ENCODE measurements around the gene LNX1. TPM values are rescaled to one million over a fixed set of nuclear protein-coding genes. Genes with fewer than 3 reads are reported as not detected.

LNX1 gene
- total and polyA plus RNA-seq, 9 of the 15 experiments (the other 6 are each of a cell fraction or from before 2014, with no cell fraction given), result 0.40 to 3.6 (median 2.2) TPM

- H3K9ac ChIP-seq (ENCODE audit: insufficient read depth in 1 of 2, low read depth in 2 of 2, low read length in 2 of 2), result no peak overlapping the region
- no peak overlapping the region for H3K4me2 ChIP-seq (ENCODE audit: insufficient read depth, low read length)
- H2AFZ ChIP-seq (ENCODE audit: low read depth, low read length), result no peak overlapping the region
- H3K79me2 ChIP-seq (ENCODE audit: control insufficient read depth, insufficient read depth, low read length), result no peaks in the 10 kb centered on the region
- H3K27me3 ChIP-seq (ENCODE audit: control insufficient read depth in 2 of 2, insufficient read depth in 2 of 2, low read length in 2 of 2), result no peaks in the 10 kb centered on the region
- 50% methylated on average over 3 of the region's 3 CpGs for WGBS (ENCODE audit: insufficient coverage, low coverage, missing lambda C conversion rate)
- no peak overlapping the region for H3K4me3 ChIP-seq
- FAIRE-seq (no peak), DNase-seq (ENCODE audit: extremely low read depth in 1 of 4, low spot score in 3 of 4) (no peak), ATAC-seq (no peak)
- H3K9me3 ChIP-seq (replicated peaks; ENCODE audit: control insufficient read depth, insufficient read depth, low read depth, low read length), result no peaks in the 10 kb centered on the region
- CTCF ChIA-PET (ENCODE audit: low intra/inter-chr PET ratio), result no interaction called here
- H3K27ac ChIP-seq (ENCODE audit: extremely low read depth, low read depth, low read length), result no peak overlapping the region
- POLR2A ChIA-PET, result no interaction called here
- H3K4me1 ChIP-seq (replicated peaks in 1 of 2; ENCODE audit: control insufficient read depth in 2 of 2, insufficient read depth in 2 of 2, low read length in 2 of 2), result no peaks in the 10 kb centered on the region; a peak in 1 of 5 replicates
- H4K20me1 ChIP-seq (replicated peaks; ENCODE audit: control insufficient read depth, insufficient read depth, low read length), result no peaks in the 10 kb centered on the region
- no peak for TF ChIP-seq SMAD1 (IDR thresholded peaks at IDR 0.05; ENCODE audit: low read depth, low read length, partially characterized antibody)
- H3K9me1 ChIP-seq (ENCODE audit: control insufficient read depth, insufficient read depth, low read length), result no peaks in the 10 kb centered on the region
- no TSS peak for BruUV-seq (replicated peaks)
- no peaks in the 10 kb centered on the region for H3K36me3 ChIP-seq (ENCODE audit: control insufficient read depth, insufficient read depth, low read length)
- intact Hi-C loops (cut with micrococcal nuclease) (no loop called here), in situ Hi-C loops (cut with MboI) (no loop called here)
Observed at GRCh38 chr4:53583513-53583912, 7.8 kb downstream of the LNX1 start.

- Histone ChIP-seq H3K9ac (ENCODE audit: insufficient read depth in 1 of 2, low read depth in 2 of 2, low read length in 2 of 2) (no peak overlapping the region), H3K4me3 (no peak overlapping the region), H4K20me1 (replicated peaks; ENCODE audit: control insufficient read depth, insufficient read depth, low read length) (no peaks in the 10 kb centered on the region), H3K36me3 (ENCODE audit: control insufficient read depth, insufficient read depth, low read length) (no peaks in the 10 kb centered on the region), H3K9me3 (replicated peaks; ENCODE audit: control insufficient read depth, insufficient read depth, low read depth, low read length) (no peaks in the 10 kb centered on the region), H3K4me1 (replicated peaks in 1 of 2; ENCODE audit: control insufficient read depth in 2 of 2, insufficient read depth in 2 of 2, low read length in 2 of 2) (peaks cover 0 to 2% of the 10 kb centered on the region in 2 experiments; a peak in 1 of 5 replicates), H3K27ac (ENCODE audit: extremely low read depth, low read depth, low read length) (no peak overlapping the region), H3K4me2 (ENCODE audit: insufficient read depth, low read length) (no peak overlapping the region), H3K79me2 (ENCODE audit: control insufficient read depth, insufficient read depth, low read length) (no peaks in the 10 kb centered on the region), H2AFZ (ENCODE audit: low read depth, low read length) (no peak overlapping the region), H3K27me3 (ENCODE audit: control insufficient read depth in 2 of 2, insufficient read depth in 2 of 2, low read length in 2 of 2) (no peaks in the 10 kb centered on the region), H3K9me1 (ENCODE audit: control insufficient read depth, insufficient read depth, low read length) (no peaks in the 10 kb centered on the region)
- ChIA-PET CTCF (ENCODE audit: low intra/inter-chr PET ratio) (no interaction called here), POLR2A (no interaction called here)
- in situ Hi-C loops (cut with MboI), result no loop called here
- ATAC-seq, result no peak
- BruUV-seq (replicated peaks), result no TSS peak
- 12% methylated on average over 4 of the region's 4 CpGs for WGBS (ENCODE audit: insufficient coverage, low coverage, missing lambda C conversion rate)
- FAIRE-seq, result peak; percentile 11
- intact Hi-C loops (cut with micrococcal nuclease), result no loop called here
- DNase-seq (ENCODE audit: extremely low read depth in 1 of 4, low spot score in 3 of 4), result no peak
- no peak for TF ChIP-seq TCFL5 (CRISPR knock-in tag; conservative IDR thresholded peaks at IDR 0.05)
- no peak for TF ChIP-seq IRF1 (CRISPR knock-in tag; IDR thresholded peaks at IDR 0.05; ENCODE audit: borderline replicate concordance)
- TF ChIP-seq BHLHE40 (IDR thresholded peaks at IDR 0.05; ENCODE audit: low read length), result no peak
- TF ChIP-seq ZNF165 (CRISPR knock-in tag; IDR thresholded peaks at IDR 0.05; ENCODE audit: borderline replicate concordance), result no peak
- TF ChIP-seq THRAP3 (IDR thresholded peaks at IDR 0.05; ENCODE audit: borderline replicate concordance), result no peak
- TF ChIP-seq ZFP36 (IDR thresholded peaks at IDR 0.05; ENCODE audit: low read depth, low read length, partially characterized antibody), result no peak
- no peak for TF ChIP-seq SIX5 (IDR thresholded peaks at IDR 0.05; ENCODE audit: borderline replicate concordance in 1 of 2, insufficient read depth in 1 of 2, low read depth in 1 of 2, low read length in 2 of 2)
- no peak for TF ChIP-seq DLX4 (CRISPR knock-in tag; IDR thresholded peaks at IDR 0.05)
- no peak for TF ChIP-seq BRD9 (IDR thresholded peaks at IDR 0.05; ENCODE audit: low read depth, partially characterized antibody)
Observed at GRCh38 chr4:53582194-53582593, 9.1 kb downstream of the LNX1 start.
